ENCODE results near the gene ZNF99. TPM values are rescaled to one million over a fixed set of nuclear protein-coding genes. Genes with fewer than 3 reads are reported as not detected.
"Not testable (repeated sequence)": the region's sequence is repeated elsewhere in the genome, so short reads cannot be mapped to it uniquely, and the experiment has no call there.

ZNF99 gene
- total RNA-seq, 2 donors from 2014 or later = not detected

DNA sequence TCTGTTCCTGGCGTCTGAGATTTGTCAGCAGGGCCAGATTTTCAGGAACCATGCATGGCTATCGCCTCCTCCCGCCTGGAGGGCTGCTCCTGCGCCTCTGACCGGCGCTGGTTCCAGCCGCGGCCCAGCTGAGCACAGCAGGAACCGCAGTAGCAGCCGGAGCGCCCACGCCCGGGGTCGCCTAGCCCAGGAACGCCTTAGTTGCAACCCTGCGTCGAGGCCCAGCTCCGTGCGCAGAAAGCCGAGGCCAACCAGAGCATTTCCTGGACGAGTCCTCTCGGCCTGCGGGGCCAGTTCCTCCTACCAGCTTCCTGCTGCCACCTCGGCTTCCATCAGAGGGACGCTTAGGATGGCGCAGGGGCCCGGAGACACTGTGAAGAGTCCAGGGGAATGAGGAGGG, 75.0 kb downstream of the ZNF99 start:
- Mint-ChIP-seq H3K36me3 (ENCODE audit: insufficient read depth in 2 of 2) (peaks cover 0 to 5% of the 10 kb centered on the region in 2 donors), H3K27me3 (ENCODE audit: low read depth) (no peaks in the 10 kb centered on the region), H3K9me3 (peaks cover 4 to 6% of the 10 kb centered on the region in 2 donors), H3K27ac (no peak overlapping the region), H3K4me1 (ENCODE audit: low read depth) (no peaks in the 10 kb centered on the region), H3K4me3 (no peak overlapping the region)
- no peak for DNase-seq
- ATAC-seq (replicated peaks in 1 of 2) = no peak

DNA sequence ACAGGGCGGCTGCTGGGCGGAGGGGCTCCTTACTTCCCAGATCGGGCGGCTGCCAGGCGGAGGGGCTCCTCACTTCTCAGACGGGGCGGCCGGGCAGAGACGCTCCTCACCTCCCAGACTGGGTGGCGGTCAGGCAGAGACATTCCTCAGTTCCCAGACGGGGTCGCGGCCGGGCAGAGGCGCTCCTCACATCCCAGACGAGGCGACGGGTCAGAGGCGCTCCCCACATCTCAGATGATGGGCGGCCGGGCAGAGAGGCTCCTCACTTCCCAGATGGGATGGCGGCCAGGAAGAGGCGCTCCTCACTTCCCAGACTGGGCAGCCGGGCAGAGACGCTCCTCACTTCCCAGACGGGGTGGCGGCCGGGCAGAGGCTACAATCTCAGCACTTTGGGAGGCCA, 80.9 kb downstream of the ZNF99 start:
- not testable (repeated sequence) for H3K27me3 Mint-ChIP-seq (ENCODE audit: low read depth); H3K4me1 Mint-ChIP-seq (ENCODE audit: low read depth); H3K27ac Mint-ChIP-seq; DNase-seq; ATAC-seq (replicated peaks in 1 of 2); H3K4me3 Mint-ChIP-seq; H3K9me3 Mint-ChIP-seq
- H3K36me3 Mint-ChIP-seq (ENCODE audit: insufficient read depth in 2 of 2) = peaks cover 4 to 18% of the 10 kb centered on the region in 2 donors

DNA sequence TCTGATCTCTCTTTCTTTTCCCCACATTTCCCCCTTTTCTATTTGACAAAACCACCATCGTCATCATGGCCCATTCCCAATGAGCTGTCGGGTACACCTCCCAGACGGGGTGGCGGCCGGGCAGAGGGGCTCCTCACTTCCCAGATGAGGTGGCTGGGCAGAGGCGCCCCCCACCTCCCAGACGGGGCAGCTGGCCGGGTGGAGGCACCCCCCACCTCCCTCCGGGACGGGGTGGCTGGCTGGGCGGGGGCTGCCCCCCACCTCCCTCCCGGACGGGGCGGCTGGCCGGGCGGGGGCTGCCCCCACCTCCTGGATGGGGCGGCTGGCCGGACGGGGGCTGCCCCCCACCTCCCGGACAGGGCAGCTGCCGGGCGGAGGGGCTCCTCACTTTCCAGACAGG, 81.3 kb downstream of the ZNF99 start:
- H3K4me3 Mint-ChIP-seq; H3K27ac Mint-ChIP-seq; ATAC-seq (replicated peaks in 1 of 2); DNase-seq; H3K27me3 Mint-ChIP-seq (ENCODE audit: low read depth); H3K4me1 Mint-ChIP-seq (ENCODE audit: low read depth); H3K9me3 Mint-ChIP-seq: not testable (repeated sequence)
- peaks cover 5 to 19% of the 10 kb centered on the region in 2 donors for H3K36me3 Mint-ChIP-seq (ENCODE audit: insufficient read depth in 2 of 2)

Other genes starting within 250 kb of the ZNF99 start
- gene ZNF492, start 149.8 kb downstream of the ZNF99 start, total RNA-seq = 1 to 10 TPM in 1 of 2 donors, under 1 TPM in 1; 0.93 to 2.7 TPM
- gene ZNF723, start 48.1 kb upstream of the ZNF99 start, total RNA-seq = under 1 TPM in 1 of 2 donors, not detected in 1; 0.14 TPM
- not detected for gene ZNF728, start 219.0 kb upstream of the ZNF99 start, total RNA-seq

All from activated T-cell treated with anti-CD3 and anti-CD28 coated beads, Interleukin-2, amount 50 U/mL, for 72 hours (primary cell).